ENCODE results near the gene RIMS4.

DNA sequence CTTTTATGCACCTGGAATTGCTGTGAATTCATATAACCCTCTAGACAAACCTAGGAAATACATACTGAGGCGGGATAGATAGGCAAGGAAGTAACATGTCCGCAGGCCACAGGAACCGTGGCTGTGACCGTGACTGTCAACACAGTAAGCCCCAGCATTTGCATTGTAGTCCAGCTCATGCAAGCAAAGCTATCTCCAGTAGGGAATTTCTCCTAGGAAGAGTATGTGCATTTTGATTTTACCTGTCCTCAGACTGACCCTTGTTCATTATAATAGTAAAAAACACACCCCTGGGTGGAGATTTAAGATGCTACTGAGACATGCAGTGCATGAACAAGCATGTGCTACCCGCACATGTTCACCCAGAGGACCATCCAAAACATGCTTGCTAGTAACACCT is 30.5 kb upstream of the RIMS4 start:
- TF ChIP-seq CTCF (IDR thresholded peaks at IDR 0.05) (no peak), EZH2 (IDR thresholded peaks at IDR 0.05) (no peak), EZH2phosphoT487 (IDR thresholded peaks at IDR 0.05) (no peak)

Data from neural progenitor cell (in vitro differentiated cells).